Measurements from ENCODE around the gene ITSN1.

DNA sequence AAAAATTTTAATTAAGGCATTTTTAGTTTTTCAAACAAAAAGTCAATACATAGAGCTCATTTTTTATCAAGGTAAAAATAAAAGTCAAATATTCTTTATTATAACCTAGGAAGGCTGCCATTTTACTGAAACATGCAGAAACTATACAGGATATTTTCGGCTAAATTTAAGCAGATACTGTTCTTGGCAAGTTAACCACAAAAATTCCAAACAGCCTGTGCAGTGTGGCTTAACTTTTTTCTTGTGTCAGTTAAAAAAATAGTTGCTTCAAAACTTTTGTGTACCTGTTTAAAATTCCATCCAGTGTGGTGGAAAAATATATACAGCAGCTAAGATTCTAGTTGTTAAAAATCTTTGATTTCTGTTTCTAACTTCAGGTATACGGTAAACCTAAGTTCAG lies 138.3 kb downstream of the ITSN1 start:
- TF ChIP-seq, protein P1, sequence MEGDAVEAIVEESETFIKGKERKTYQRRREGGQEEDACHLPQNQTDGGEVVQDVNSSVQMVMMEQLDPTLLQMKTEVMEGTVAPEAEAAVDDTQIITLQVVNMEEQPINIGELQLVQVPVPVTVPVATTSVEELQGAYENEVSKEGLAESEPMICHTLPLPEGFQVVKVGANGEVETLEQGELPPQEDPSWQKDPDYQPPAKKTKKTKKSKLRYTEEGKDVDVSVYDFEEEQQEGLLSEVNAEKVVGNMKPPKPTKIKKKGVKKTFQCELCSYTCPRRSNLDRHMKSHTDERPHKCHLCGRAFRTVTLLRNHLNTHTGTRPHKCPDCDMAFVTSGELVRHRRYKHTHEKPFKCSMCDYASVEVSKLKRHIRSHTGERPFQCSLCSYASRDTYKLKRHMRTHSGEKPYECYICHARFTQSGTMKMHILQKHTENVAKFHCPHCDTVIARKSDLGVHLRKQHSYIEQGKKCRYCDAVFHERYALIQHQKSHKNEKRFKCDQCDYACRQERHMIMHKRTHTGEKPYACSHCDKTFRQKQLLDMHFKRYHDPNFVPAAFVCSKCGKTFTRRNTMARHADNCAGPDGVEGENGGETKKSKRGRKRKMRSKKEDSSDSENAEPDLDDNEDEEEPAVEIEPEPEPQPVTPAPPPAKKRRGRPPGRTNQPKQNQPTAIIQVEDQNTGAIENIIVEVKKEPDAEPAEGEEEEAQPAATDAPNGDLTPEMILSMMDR (conservative IDR thresholded peaks at IDR 0.05 in 1 of 2, IDR thresholded peaks at IDR 0.05 in 1 of 2; ENCODE audit: extremely low read depth in 1 of 2, insufficient read depth in 1 of 2, low read depth in 1 of 2, low read length in 2 of 2) = no peak
- TF ChIP-seq EZH2 (IDR thresholded peaks at IDR 0.05; ENCODE audit: borderline replicate concordance, low read length) = no peak
